GM18867 (cell line): Measurements from ENCODE around the gene TTC39A.

Source experiments
- ATAC-seq: cut with Tn5 transposase; IDR thresholded peaks from one replicate; pipeline ENCODE4 v1.9.1; 2021; ENCODE audit warnings: mild to moderate bottlenecking, moderate library complexity; ENCODE audit not compliant: unreplicated experiment

The TTC39A gene

GRCh38 chr1:51316113-51316845, 14.1 kb downstream of the TTC39A start:
- no peak for ATAC-seq

- ATAC-seq, result no peak
Measured at GRCh38 chr1:51314974-51315373, 15.4 kb downstream of the TTC39A start.

- no peak for ATAC-seq
Measured at GRCh38 chr1:51313961-51314777, 16.2 kb downstream of the TTC39A start.

- no peak for ATAC-seq
Measured at GRCh38 chr1:51313268-51313852, 17.0 kb downstream of the TTC39A start.

GRCh38 chr1:51312718-51313117, 17.6 kb downstream of the TTC39A start:
- no peak for ATAC-seq

GRCh38 chr1:51311826-51312225, 18.5 kb downstream of the TTC39A start:
- ATAC-seq, result no peak

GRCh38 chr1:51310871-51311613, 19.3 kb downstream of the TTC39A start:
- no peak for ATAC-seq

- ATAC-seq, result no peak
Measured at GRCh38 chr1:51309291-51309690, 21.1 kb downstream of the TTC39A start.

GRCh38 chr1:51308636-51309035, 21.7 kb downstream of the TTC39A start:
- ATAC-seq, result no peak

- no peak for ATAC-seq
Measured at GRCh38 chr1:51306950-51307349, 23.4 kb downstream of the TTC39A start.

GRCh38 chr1:51305371-51305823, 25.0 kb downstream of the TTC39A start:
- ATAC-seq, result no peak

GRCh38 chr1:51304360-51304759, 26.0 kb downstream of the TTC39A start:
- ATAC-seq, result no peak

GRCh38 chr1:51303751-51304251, 26.6 kb downstream of the TTC39A start:
- ATAC-seq, result peak; percentile 35

- ATAC-seq, result no peak
Measured at GRCh38 chr1:51303315-51303714, 27.0 kb downstream of the TTC39A start.

GRCh38 chr1:51302746-51303145, 27.6 kb downstream of the TTC39A start:
- no peak for ATAC-seq

- ATAC-seq, result no peak
Measured at GRCh38 chr1:51302270-51302669, 28.1 kb downstream of the TTC39A start.

- ATAC-seq, result no peak
Measured at GRCh38 chr1:51301844-51302162, 28.6 kb downstream of the TTC39A start.

GRCh38 chr1:51301152-51301843, 29.1 kb downstream of the TTC39A start:
- ATAC-seq, result no peak

- ATAC-seq, result no peak
Measured at GRCh38 chr1:51299981-51300670, 30.2 kb downstream of the TTC39A start.
